OCI-LY1 (cell line): Measurements from ENCODE around the gene SPATA46.

Experiments
- H2AFZ ChIP-seq: fragments of 200-600 bp; sonication (generic), shearing (Covaris generic); 2 replicates; pipeline ENCODE4 v1.6.0; 2014; ENCODE audit warnings: antibody characterized with exemption, mild to moderate bottlenecking, low read length
- H3F3A ChIP-seq: fragments of 200-600 bp; sonication (generic), shearing (Covaris generic); 2 replicates; pipeline ENCODE4 v1.6.0; 2014; ENCODE audit warnings: mild to moderate bottlenecking, antibody characterized with exemption, low read length, moderate library complexity; ENCODE audit not compliant: insufficient read depth
- H3K27ac ChIP-seq: fragments of 200-600 bp; sonication (generic); 2 replicates; pipeline ENCODE4 v1.5.1; 2014; ENCODE audit warnings: low read length, mixed run types, mild to moderate bottlenecking, low read depth; ENCODE audit not compliant: poor library complexity, severe bottlenecking
- H3K27me3 ChIP-seq: fragments of 200-600 bp; sonication (generic); 2 replicates; pipeline ENCODE4 v1.6.0; 2014; ENCODE audit warnings: antibody characterized with exemption, mild to moderate bottlenecking, low read length, moderate library complexity; ENCODE audit not compliant: insufficient read depth
- H3K36me3 ChIP-seq: fragments of 200-600 bp; sonication (generic); 2 replicates; pipeline ENCODE4 v1.6.1; 2014; ENCODE audit warnings: mild to moderate bottlenecking, antibody characterized with exemption, low read length, moderate library complexity, mixed read lengths; ENCODE audit not compliant: insufficient read depth
- H3K4me1 ChIP-seq: fragments of 200-600 bp; sonication (generic); 2 replicates; pipeline ENCODE4 v1.5.1; 2014; ENCODE audit warnings: mild to moderate bottlenecking, low read length, moderate library complexity; ENCODE audit not compliant: insufficient read depth, severe bottlenecking
- H3K4me2 ChIP-seq: fragments of 200-600 bp; sonication (generic), shearing (Covaris generic); 2 replicates; pipeline ENCODE4 v1.6.1; 2014; ENCODE audit warnings: low read length
- H3K4me3 ChIP-seq: fragments of 200-600 bp; sonication (generic); 2 replicates; pipeline ENCODE4 v1.5.1; 2014; ENCODE audit warnings: low read length, low read depth, mild to moderate bottlenecking, mixed read lengths; ENCODE audit not compliant: poor library complexity, severe bottlenecking
- H3K79me2 ChIP-seq: fragments of 200-600 bp; shearing (Covaris generic); 2 replicates; pipeline ENCODE4 v1.6.1; 2016; ENCODE audit warnings: mixed run types, low read length, mixed read lengths; ENCODE audit not compliant: insufficient read depth
- H3K9ac ChIP-seq: fragments of 200-600 bp; sonication (generic), shearing (Covaris generic); 2 replicates; pipeline ENCODE4 v1.6.1; 2014; ENCODE audit warnings: mild to moderate bottlenecking, low read length, mixed read lengths
- H3K9me2 ChIP-seq: fragments of 200-600 bp; sonication (generic), shearing (Covaris generic); 2 replicates; pipeline ENCODE4 v1.6.1; 2014; ENCODE audit warnings: low read depth, mild to moderate bottlenecking, low read length, mixed read lengths
- H3K9me3 ChIP-seq: fragments of 200-600 bp; shearing (Covaris generic); 2 replicates; pipeline ENCODE4 v1.6.1; 2014; ENCODE audit warnings: low read length, mixed read lengths
- H4K20me1 ChIP-seq: fragments of 200-600 bp; sonication (generic), shearing (Covaris generic); 2 replicates; pipeline ENCODE4 v1.6.0; 2016; ENCODE audit warnings: mild to moderate bottlenecking, low read length; ENCODE audit not compliant: insufficient read depth
- CTCF ChIP-seq: fragments of 200-600 bp; sonication (generic), shearing (Covaris generic); IDR thresholded peaks from 2 replicates; pipeline ENCODE4 v1.5.1; 2017; ENCODE audit warnings: mild to moderate bottlenecking, antibody characterized with exemption, low read length, moderate library complexity, mixed read lengths
- EZH2 ChIP-seq: fragments of 200-600 bp; sonication (generic), shearing (Covaris generic); IDR thresholded peaks from 2 replicates; pipeline ENCODE4 v1.8.0; 2017; ENCODE audit warnings: borderline replicate concordance, mixed run types, mild to moderate bottlenecking, antibody characterized with exemption, low read length, moderate library complexity, mixed read lengths

The SPATA46 gene

GRCh38 chr1:162388615-162389014, 12.0 kb upstream of the SPATA46 start:
- Histone ChIP-seq H3K79me2 (no peaks in the 10 kb centered on the region), H2AFZ (no peak overlapping the region), H3K9ac (no peak overlapping the region), H3K36me3 (no peaks in the 10 kb centered on the region), H3K4me2 (no peak overlapping the region), H3K27me3 (no peaks in the 10 kb centered on the region), H3F3A (no peaks in the 10 kb centered on the region; the same call in 1 of the 2 replicates), H4K20me1 (no peaks in the 10 kb centered on the region), H3K27ac (no peak overlapping the region), H3K9me2 (no peaks in the 10 kb centered on the region), H3K9me3 (no peaks in the 10 kb centered on the region), H3K4me1 (no peaks in the 10 kb centered on the region), H3K4me3 (no peak overlapping the region)
- TF ChIP-seq CTCF (no peak), EZH2 (no peak)

DNA sequence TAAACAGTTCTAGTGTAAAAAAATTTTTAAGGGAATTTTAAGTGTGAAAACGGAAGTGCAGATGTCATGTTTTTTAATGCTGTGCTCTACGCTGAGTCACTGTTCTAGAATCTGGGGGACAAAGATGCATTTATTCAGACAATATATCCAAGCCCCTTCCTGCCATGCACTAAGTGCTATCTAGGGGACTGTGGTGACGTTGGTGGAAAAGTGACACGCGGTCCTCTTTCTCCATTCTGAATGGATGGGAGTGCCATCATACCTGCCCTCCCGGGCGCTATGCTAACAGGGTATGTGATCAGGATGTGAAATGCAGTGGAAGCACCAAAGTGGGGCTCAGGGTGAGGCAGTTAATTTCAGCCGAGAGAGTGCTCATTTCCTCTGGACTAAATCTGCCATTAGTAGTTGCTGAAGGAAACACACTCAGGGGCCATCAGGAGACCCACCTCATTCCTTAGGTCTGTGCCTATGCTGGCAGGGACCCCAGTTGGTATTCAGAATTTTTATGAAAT, 11.5 kb upstream of the SPATA46 start:
- Histone ChIP-seq H3K36me3 (no peaks in the 10 kb centered on the region), H3K9me2 (no peaks in the 10 kb centered on the region), H3K9ac (no peak overlapping the region), H3K4me2 (no peak overlapping the region), H3K9me3 (no peaks in the 10 kb centered on the region), H2AFZ (no peak overlapping the region), H3K4me1 (no peaks in the 10 kb centered on the region), H3K4me3 (no peak overlapping the region), H3K27ac (no peak overlapping the region), H3K79me2 (no peaks in the 10 kb centered on the region), H3F3A (no peaks in the 10 kb centered on the region; the same call in 1 of the 2 replicates), H3K27me3 (no peaks in the 10 kb centered on the region), H4K20me1 (no peaks in the 10 kb centered on the region)
- TF ChIP-seq CTCF, result no peak
- TF ChIP-seq EZH2, result no peak

DNA sequence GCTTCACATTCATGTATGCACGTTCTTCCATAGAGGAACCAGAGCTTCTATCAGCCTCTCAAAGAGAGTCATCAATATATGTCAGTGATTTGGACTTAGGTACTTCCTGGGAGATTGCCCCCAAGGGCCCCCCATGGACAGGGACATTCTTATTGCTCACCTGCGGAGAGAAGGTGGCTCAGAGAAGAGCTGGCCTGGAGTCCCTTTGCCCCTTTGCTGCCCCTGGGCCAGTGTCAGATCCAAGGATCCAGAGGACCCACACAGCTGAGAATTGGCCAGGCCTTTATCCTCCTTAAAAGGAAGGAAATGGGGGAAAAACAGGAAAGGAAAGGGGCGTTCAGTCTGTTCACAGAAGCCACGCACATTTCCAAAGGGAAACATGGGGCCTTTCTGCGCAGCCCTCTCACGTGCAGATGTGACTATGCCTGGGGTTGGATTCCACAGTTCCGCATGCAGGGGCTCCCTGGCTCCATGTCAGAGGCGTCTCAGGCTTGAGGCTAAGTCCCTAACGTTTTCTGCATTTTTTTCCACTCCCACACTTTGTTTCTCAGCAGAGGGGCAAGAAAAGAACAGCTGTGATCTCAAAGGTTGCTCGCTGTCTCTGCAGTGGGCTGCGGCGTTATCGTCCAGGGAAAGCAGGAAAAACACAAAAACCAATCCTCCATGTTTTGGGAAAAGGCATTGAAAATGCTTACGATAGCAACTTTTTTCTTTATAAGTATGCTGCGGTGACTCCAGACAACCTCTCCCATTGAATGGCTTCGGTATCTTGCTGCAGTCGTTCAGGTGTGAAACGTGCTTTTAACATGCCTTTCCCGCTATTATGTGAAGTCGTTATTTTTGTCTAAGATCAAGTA, 10.8 kb upstream of the SPATA46 start:
- no peak for TF ChIP-seq EZH2
- no peak for TF ChIP-seq CTCF
- H3K36me3 ChIP-seq, result no peaks in the 10 kb centered on the region
- no peaks in the 10 kb centered on the region for H3K9me2 ChIP-seq
- H3K9ac ChIP-seq, result no peak overlapping the region
- H3K9me3 ChIP-seq, result no peaks in the 10 kb centered on the region
- H3K4me2 ChIP-seq, result no peak overlapping the region
- no peaks in the 10 kb centered on the region for H3K4me1 ChIP-seq
- H3K4me3 ChIP-seq, result no peak overlapping the region
- no peaks in the 10 kb centered on the region for H3F3A ChIP-seq
- H2AFZ ChIP-seq, result no peak overlapping the region
- H3K27ac ChIP-seq, result no peak overlapping the region
- no peaks in the 10 kb centered on the region for H4K20me1 ChIP-seq
- H3K79me2 ChIP-seq, result no peaks in the 10 kb centered on the region
- H3K27me3 ChIP-seq, result no peaks in the 10 kb centered on the region
